ENCODE results near the gene ZNF787. TPM values are rescaled to one million over a fixed set of nuclear protein-coding genes. Genes with fewer than 3 reads are reported as not detected.

The ZNF787 gene
- total RNA-seq, 2 donors from 2014 or later = 19.0 to 24.7 TPM

GRCh38 chr19:56146904-56147303 lies 25.8 kb upstream of the ZNF787 start:
- DNase-seq (ENCODE audit: low spot score) = no peak
- intact Hi-C loops (cut with DNase I) = no loop called here

- intact Hi-C loops (cut with DNase I) = no loop called here
Observed at GRCh38 chr19:56145698-56146097, 24.6 kb upstream of the ZNF787 start.

GRCh38 chr19:56144831-56145230 lies 23.7 kb upstream of the ZNF787 start:
- intact Hi-C loops (cut with DNase I) = no loop called here

More at GRCh38 chr19:56145698-56146097, 24.6 kb upstream of the ZNF787 start:
- no peak for DNase-seq (ENCODE audit: low spot score)

GRCh38 chr19:56144376-56144775 lies 23.3 kb upstream of the ZNF787 start:
- DNase-seq (ENCODE audit: low spot score) = no peak
- intact Hi-C loops (cut with DNase I) = no loop called here

More at GRCh38 chr19:56144831-56145230, 23.7 kb upstream of the ZNF787 start:
- no peak for DNase-seq (ENCODE audit: low spot score)

GRCh38 chr19:56142897-56143434 lies 21.9 kb upstream of the ZNF787 start:
- no peak for DNase-seq (ENCODE audit: low spot score)
- intact Hi-C loops (cut with DNase I) = no loop called here

- intact Hi-C loops (cut with DNase I) = no loop called here
Observed at GRCh38 chr19:56142087-56142787, 21.1 kb upstream of the ZNF787 start.

GRCh38 chr19:56141417-56141993 lies 20.4 kb upstream of the ZNF787 start:
- DNase-seq (ENCODE audit: low spot score) = no peak
- intact Hi-C loops (cut with DNase I) = no loop called here

More at GRCh38 chr19:56142087-56142787, 21.1 kb upstream of the ZNF787 start:
- DNase-seq (ENCODE audit: low spot score) = no peak

- peak; percentile 99 for DNase-seq (ENCODE audit: low spot score)
- intact Hi-C loops (cut with DNase I) = no loop called here
Observed at GRCh38 chr19:56140583-56141416, 19.7 kb upstream of the ZNF787 start, which contains the start of gene ZNF444. TSS of gene ZNF444 (plus strand) at chr19:56141287. CDS start at chr19:56146912, 5,625 bp downstream.

GRCh38 chr19:56139847-56140582 lies 18.9 kb upstream of the ZNF787 start:
- DNase-seq (ENCODE audit: low spot score) = no peak
- intact Hi-C loops (cut with DNase I) = no loop called here

GRCh38 chr19:56138069-56138468 lies 17.0 kb upstream of the ZNF787 start:
- intact Hi-C loops (cut with DNase I) = no loop called here
- no peak for DNase-seq (ENCODE audit: low spot score)

GRCh38 chr19:56137405-56137804 lies 16.3 kb upstream of the ZNF787 start:
- no peak for DNase-seq (ENCODE audit: low spot score)
- intact Hi-C loops (cut with DNase I) = no loop called here

GRCh38 chr19:56136362-56136761 lies 15.3 kb upstream of the ZNF787 start:
- intact Hi-C loops (cut with DNase I) = no loop called here
- DNase-seq (ENCODE audit: low spot score) = no peak

GRCh38 chr19:56134654-56134921 lies 13.5 kb upstream of the ZNF787 start:
- no peak for DNase-seq (ENCODE audit: low spot score)
- intact Hi-C loops (cut with DNase I) = no loop called here

GRCh38 chr19:56133858-56134653 lies 13.0 kb upstream of the ZNF787 start:
- intact Hi-C loops (cut with DNase I) = no loop called here
- DNase-seq (ENCODE audit: low spot score) = no peak

GRCh38 chr19:56132316-56132822 lies 11.3 kb upstream of the ZNF787 start:
- intact Hi-C loops (cut with DNase I) = no loop called here
- DNase-seq (ENCODE audit: low spot score) = no peak

- intact Hi-C loops (cut with DNase I) = no loop called here
- no peak for DNase-seq (ENCODE audit: low spot score)
Observed at GRCh38 chr19:56131651-56132050, 10.6 kb upstream of the ZNF787 start.

GRCh38 chr19:56130006-56130405 lies 8.9 kb upstream of the ZNF787 start:
- intact Hi-C loops (cut with DNase I) = no loop called here
- DNase-seq (ENCODE audit: low spot score) = no peak

- intact Hi-C loops (cut with DNase I) = no loop called here
- no peak for DNase-seq (ENCODE audit: low spot score)
Observed at GRCh38 chr19:56126983-56127780, 6.1 kb upstream of the ZNF787 start.
